ENCODE measurements around the gene HIP1R.
A peak's percentile ranks its signal among the peaks of the same experiment; 100 is the strongest.

HIP1R gene

DNA sequence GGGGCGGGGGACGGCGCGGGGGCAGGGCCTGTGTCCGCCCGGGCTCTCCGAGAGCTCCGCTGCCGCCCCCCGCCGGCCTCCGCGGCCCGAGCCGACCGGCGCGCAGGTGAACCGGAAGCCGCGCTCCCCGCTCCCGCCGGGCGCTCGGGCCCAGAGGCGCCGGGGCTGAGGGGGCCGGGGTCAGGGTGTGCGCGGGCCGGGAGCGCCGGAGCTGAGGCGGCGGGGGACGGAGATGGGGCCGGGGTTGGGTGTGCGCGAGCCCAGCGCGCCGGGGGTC is 431 bp downstream of the HIP1R start:
- DNase-seq = no peak

DNA sequence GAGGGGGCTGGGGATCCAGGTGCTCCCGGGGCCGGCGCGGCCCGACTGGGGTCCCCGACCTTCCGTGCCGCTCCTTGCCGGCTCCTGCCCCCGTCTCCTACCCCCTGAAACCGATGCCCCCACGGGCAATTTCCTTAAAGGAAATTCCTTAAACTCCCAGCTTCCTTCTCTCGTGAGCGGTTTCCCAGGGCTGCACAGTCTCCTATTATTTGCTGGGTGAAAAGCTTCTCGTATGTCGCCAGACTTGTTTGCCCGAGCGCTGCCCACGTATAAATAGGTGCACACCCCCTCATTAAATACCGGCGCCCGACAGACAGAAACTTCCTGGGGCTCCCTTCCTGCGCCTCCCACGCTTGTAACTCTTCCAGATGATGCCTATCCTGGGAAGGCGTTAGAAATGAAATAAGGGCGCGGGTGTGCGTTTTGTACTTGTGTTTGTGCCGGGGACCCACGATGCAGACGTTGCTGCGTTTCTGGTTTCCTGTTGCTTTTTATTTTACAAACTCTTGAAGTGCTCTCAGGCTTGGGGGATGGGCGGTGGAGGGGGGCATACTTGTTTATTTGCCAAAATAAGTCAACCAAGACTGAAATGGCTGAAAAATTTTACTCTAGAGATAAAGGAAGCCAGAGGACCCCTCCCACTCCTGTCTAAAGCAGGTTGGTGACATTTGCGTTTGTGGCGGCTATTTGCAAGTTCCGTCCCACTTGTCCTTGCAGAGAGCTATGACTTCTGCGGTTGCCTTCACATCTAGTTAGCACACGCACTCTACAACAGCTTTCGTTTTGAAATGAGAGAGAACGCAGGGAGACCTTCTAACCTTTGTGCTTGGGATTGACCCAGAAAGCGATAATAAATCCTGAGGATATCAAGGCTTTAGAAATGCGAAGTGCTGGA is 1.0 kb downstream of the HIP1R start:
- peak; percentile 42 for DNase-seq

DNA sequence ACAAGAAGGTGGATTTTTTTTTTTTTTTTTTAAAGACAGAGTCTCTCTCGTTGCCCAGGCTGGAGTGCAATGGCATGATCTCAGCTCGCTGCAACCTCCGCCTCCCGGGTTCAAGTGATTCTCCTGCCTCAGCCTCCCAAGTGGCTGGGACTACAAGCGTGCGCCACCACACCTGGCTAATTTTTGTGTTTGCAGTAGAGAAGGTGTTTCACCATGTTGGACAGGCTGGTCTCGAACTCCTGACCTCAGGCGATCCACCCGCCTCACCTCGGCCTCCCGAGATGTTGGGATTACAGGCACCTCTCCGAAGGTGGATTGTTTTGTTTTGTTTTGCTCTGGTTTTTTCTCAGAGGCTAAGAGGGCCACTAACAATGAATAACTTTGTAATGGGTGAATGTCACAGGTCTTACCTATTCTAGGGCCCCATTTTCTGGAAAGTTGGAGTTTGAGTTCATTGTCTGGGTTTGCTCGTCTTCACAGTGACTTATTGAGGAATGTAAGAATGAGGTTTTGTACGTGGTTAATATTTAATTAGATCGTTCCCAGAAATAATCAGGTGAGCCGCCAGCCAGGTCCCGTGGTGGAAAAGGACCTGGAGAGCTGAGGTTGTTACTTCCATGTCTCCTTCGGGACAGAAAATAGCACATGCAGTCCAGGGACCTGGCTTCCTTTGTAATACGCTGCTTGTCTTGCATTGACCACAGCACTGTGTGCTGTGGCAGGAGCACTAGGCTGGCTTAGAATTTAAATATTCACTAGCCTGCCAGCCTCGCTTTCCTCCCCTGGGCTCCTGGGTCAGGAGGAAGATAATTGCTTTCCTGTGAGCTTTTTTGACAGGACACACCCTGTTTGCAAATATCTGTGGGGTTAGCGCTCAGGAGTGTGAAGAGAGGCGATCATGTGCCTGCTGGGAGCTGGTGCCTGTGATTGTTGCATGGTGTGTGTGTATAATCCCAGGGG is 2.3 kb downstream of the HIP1R start:
- DNase-seq = peak; percentile 36

DNA sequence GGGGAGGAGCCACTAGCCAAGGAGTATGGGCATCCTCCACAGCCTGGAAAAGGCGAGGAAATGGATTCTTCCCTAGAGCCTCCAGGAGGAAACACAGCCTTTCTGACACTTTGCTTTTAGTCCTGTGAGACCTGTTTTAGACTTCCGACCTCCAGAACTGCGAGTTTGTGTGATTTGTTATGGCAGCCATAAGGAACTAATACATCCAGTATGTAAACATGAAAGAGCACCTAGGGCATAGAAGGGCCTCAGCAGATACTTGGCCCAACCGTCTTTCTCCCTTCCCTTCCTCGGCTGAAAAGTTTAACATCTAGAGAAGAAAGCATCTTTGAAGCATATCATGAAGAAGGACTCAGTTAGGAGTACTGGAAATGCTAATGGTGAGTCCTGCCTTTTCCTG is 3.6 kb downstream of the HIP1R start:
- DNase-seq = no peak

DNA sequence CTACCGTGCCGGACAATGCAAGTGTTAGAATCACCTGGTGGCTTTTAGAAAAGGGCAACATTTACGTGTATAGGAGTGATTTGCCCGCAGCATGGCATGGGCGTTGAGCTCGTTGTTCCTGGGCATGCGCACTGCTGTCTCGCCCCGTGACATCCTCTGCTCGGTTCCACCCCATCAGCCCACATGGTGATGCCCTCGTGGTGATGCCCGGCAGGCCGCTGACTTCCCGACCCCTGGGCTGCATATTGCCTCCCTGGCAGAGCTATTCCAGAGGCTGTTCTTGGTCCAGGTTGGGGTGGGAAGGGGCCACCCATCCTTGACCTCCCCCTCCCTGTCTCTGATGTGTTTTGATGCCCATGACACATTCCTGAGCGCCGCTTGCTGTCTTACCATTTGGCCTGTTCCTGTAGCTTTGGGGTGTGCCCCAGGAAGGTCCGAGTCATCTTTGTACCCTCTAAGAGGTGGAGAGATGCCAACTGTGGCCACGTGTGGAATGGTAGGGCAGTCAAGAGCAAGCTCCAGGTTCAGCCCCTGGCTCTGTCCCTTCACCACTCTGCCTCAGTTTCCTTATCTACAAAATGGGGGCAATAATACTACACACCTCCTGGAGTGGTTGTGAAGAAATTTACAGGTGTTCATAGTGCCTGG is 4.8 kb downstream of the HIP1R start:
- no peak for DNase-seq

DNA sequence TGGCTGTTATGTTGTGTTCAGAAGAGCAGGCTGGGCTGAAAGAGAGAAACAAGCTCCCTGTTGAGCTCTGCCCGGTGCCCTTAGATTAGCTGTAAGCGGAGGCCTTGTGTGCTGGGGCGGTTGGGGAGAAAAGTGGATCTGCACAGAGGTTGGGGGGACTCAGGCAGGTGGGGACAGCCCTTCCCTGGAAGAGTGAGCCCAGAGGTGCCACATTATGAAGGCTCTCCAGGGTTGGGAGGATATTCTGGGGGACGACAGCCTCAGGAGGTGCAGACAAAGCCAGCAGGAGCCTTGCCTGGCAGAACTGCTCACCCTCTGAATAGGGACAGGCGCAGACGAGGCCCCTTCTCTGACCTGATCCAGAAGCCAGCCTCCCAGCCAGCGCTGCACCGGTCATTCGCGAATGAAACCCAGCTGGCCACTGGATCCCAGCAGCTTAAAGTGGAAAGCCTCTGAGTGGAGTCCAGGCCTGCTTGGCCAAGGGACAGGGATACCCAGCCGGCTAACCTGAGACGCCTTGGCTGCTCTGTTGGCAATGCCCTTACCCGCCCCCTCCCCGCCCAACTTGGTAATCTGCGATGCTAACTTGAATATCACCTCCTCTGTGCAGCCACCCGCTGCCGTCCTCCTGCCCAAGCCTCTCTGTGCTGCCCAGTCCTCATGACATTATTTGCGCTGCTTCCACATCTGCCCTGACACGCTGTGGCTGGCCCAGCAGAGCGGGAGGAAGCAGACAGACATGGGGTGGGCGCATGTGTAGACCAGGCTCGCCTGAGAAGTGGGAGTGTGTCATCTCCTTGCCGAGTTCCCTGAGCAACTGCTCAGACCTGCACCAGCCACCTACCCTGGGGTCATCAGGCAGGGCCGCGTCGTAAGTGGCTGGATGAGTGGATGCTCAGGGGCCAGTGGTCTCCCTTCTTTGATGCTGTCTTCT is 5.6 kb downstream of the HIP1R start:
- no peak for DNase-seq

DNA sequence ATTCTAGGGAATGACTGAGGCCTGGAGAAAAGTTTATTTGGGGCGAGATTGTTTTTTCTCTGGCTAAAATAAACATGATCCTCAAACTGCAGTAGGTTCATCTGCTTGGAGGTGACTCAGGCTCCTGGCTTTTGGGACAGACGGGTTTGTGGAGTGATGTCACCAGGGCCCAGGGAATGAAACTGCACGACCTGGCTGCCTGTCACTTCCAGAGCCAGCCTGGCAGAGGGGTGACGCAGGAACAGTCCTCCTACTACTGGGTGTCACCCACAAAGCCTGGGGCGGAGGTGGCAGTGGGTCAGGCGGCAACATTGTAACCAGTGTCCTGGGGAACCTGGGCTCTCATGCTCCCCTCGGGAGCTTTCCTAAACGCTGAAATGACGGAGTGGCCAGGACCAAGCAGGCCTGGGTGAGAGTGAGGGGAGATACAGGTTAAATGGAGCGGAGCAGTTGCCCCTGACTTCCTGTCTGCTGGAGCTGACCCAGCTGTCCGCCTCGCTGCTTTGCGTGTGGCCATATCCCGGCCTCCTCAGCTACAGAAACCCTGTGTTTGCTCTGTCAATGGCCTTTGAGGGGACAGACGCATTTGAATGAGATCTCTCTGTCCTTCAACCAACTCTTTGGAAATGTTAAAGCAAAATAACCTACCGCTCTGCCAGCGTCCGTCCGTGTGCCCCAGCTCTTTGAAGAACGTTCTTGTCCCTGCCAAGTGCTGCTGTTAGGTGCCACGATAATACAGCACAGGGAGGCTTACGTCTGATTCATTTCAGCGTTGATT is 6.5 kb downstream of the HIP1R start:
- no peak for DNase-seq

DNA sequence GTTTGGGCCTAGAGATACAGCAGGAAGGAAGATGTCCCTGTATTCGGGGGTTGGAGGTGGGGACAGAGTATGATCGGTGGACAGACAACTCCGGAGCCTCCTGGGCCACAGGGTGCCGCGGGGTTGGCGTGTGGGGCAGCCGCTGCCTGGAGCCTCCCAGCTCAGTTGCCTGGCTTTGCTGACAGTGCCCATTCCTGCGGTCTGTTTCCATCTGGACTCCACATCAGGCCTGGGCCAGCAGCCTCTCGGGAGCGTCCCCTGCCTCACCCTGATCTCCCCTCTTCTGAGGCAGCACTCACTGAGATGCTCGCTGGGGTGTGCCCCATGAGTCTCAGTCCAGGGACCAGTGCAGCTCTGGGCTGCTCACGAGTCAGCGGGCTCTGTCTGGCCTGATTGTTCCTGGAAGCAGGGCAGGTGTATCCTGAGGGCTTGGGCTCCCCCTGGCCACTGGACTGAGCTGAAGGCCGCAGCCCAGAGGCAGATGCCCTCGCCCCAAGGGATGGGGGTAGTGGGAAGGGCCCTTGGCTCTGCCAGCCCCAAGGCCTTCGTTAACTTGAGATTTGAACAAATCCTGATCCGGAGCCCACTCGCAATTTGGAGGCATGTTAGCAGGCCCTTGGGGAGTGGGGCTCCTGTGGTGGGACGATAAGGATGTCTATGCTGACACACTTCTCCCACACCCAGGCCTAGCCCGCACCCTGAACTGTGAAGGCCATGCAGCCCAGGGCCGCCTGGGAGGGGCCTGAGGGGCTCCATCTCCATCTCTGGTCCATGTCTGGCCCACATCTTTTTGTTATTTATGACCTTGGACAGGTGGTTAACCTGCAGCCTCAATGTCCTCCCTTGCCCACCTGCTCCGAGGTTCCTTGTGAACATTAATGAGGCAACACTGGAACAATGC is 7.5 kb downstream of the HIP1R start:
- DNase-seq = no peak

DNA sequence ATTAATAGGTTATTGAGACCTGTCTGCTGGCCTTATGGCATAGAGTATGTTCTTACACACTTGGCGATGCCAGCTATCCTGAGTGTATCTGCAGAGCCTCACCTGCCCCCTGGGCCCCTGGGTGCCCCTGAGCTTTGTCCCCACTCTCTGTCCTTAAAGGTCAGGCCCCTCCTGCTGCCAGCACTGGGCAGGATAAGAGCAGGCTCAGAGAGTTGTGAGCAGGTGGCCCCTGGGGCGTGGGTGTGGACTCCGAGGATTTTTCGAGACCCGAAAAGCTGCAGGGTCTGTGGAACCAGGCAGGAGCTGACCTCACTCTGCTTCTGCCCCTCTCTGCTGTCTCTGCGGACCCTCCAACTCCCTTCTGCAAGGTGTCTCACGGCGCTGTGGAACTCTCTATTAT is 8.2 kb downstream of the HIP1R start:
- DNase-seq = no peak

DNA sequence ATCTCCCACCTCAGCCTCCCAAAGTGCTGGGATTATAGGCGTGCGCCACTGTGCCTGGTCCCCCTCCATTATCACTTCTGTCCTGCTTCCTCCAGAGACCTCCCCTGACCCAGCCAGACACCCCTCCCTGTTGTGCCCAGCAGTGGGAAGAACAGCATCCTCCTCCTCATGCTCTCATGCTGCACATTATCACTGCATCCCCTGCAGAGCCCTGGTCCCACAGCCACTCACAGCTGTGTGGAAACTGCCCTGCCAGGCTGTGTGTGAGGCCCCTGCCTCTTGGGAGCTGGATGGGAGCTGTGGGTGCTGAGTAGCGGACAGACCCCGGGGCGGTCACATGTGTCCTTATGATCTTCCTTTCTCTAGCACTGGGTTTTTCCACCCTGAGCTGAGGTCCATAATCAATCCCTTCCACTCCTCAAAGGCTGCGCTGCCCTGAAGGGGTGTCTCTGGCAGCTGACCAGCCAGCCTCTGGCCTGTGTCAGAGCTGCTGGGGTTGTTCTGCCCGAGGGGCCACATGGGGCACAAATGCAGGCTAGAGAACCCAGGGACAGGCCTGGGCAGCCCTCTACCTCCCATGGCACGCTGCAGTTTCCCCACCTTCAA is 9.2 kb downstream of the HIP1R start:
- DNase-seq = no peak

DNA sequence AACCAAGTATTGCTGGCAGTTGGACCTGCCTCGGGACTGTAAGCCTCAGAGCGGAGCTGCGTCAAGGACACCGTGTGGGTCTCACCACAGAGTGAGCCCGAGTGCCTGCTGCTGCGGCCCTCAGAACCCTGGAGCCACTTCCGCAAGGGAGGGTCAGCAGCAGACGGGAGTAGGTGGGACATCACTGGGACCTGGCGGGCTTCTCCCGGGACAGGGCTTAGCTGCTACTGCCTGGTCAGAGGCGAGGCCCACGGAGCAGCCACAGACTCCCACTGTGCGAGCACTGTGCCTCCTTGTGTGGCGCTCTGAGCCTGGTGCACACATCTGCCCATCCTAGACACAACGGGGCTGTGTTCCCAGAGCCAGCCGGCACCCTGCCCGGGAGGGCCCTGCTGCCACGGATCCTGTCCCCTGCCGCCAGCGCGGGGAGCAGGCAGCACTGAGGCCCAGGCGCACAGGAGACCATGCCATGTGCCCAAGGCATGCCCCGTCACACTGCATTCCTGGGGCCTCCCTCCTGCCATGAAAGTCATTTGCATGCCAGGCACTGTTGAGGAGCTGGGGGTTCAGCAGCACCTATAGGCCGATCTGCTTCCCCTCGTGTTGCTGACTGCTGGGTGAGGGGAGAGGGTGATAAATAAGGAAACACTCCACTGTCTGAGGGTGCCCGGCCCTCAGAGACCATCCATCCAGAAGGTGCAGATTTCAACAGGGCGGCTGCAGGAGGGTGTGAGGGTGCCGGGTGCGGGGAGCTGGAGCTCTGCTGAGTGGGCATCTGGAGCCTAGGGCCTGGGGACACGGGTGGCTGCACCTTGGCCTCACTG is 10.0 kb downstream of the HIP1R start:
- DNase-seq = no peak

DNA sequence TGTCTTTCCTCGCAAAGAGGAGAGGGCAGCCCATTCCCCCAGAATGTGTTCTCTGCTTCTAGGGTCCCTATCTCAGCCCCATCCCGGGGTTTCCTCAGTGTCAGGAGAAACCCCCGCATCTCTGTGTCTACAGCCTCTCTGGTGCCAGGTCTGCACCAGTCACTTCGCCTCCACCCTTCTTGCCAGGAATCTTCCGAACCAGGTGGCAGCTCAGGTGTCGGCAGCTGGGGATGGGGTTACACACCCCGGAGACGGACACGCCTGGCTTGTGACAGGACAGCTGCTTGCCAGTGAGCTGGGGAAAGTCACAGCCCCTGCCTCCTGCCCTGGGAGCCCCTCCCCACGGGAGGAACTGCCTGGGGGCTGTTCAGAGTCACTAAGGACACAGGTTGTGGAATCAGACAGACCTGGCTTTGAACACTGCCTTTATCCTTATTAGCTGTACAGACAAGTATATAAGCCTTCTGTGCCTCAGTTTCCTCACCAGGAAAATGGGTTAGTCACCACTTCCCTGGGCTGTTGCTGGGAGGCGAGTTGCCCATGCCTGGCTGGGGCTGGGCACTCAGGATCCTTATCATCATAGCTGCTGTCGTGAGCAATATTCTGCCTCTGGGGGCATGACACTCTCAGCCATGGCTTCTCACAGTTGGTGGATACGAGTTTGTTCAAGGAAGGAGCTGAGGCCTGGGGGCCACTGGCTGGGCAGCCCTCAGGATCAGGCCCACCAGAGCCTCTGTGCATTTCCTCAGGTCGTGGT is 10.8 kb downstream of the HIP1R start:
- no peak for DNase-seq

DNA sequence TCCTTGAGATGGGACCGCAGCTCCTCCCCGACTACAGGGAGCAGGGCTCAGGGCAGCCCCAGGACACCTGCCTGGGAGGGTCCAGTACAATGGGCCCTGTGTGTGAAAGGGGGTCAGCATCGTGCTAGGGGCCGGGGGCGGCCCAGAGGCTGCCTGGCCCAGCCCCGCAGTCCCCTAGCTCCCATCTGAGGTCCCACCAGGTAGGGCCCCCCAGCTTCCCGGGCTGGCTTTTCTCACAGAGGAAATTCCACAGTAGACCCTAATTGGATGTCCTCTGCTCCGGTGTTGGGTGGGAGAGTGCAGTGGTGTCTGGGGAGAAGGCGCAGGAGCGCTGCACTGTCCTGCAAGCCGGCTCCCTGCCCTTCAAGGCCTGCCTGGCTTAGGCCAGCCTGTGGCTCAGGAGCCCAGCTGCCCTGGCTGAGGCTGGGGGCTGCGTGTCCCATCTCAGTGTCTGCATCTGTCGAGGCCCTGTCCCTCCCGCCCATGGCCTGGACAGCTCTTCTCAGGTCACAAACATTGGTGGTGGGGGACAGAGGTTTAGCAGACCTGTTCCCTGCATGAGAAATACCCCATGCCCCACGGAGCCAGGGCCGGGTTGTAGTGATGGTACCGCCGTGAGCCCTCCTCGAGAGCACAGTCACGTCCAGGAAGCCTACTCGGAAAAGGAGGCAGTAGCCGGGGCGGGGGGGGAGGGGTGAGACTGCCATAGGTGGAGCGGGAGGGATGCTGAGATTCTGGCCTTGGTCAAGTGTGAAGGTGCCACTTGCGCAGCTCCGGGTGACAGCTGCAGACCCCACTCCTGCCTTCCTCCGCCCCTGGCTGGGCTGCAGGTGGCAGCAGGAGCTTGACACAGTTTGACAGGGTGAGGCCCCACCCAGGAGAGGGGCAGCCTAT is 11.6 kb downstream of the HIP1R start:
- no peak for DNase-seq

DNA sequence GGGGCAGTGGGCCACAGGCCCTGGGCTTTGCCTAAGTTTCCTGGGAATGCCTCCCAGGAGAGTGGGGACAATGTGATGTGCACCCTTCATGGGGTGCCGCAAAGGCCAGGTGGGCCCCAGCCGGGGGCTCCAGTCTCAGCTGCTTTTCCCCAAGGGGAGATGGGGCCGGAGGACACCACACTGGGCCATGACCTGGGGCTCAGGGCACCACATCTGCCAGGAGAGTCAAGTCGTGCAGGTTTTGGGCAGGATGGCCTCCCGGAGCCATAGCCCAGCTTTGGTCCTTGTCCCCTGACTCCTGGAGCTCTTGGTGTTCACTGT is 12.2 kb downstream of the HIP1R start:
- no peak for DNase-seq

DNA sequence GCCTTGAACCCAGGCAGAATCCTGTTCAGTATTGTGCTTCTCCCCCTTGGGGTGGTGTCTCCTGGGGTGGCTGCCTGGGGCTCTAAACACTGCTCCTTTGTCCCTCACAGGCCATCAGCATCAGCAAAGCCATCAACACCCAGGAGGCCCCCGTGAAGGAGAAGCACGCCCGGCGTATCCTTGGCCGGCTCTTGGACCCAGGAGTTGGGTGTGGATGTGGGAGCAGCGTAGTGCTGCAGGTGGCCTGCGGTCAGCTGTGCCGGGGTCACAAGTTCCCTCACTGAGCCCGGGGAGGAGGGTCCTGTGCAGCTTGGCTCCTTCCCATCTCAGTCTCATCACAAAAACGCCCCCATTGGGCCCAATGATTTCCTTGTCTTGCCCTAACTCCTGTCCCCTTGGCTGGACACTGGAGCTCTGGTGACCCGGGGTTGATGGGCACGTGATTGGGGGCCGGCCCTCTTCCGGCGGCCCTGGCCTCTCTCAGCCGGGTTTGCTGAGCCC is 12.7 kb downstream of the HIP1R start:
- DNase-seq = no peak

DNA sequence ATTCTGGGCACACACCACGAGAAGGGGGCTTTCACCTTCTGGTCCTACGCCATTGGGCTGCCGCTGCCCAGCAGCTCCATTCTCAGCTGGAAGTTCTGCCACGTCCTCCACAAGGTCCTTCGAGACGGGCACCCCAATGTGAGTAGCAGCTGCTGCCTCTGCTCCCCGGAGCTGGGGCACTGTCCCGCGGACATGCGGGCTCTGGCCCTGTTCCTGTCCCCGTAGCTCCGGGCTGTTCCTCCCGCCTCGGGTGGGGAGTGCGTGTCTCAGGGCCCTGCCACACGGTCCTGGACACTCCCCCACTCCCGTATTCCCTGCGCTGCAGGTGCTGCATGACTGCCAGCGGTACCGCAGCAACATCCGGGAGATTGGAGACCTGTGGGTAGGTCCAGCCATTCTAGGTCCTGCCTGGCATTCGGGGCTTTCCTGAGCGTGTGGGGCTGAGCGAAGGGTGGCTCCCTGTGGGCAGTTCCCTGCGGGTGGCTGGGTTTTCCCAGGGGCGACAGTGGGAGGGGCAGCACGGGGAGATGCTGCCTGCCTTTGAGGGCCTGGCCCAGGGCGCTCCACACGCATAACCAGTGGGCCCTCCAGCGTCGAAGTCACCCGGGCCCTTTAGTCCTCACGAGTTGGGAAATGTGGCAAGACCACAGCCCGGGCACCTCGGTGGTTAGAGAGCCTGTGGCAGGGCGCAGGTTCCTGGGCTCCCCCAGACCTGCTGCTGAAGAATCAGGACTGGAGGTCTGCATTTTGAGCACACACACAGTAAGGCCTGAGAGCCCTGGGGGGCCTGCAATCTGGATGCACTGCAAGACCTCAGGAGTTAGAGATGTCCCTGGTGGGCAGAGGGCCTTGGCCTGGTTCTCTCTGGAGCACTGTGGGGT is 13.5 kb downstream of the HIP1R start:
- DNase-seq = no peak
